Stimulated activated CD8-positive, alpha-beta memory T cell treated with anti-CD3 and anti-CD28 coated beads, Interleukin-4, amount 100 ng/mL, for 24 hours (primary cell): ENCODE measurements around the gene SLC41A3.

Source experiments
- DNase-seq: peaks from one replicate; pipeline ENCODE4 v3.0.0-alpha.2; 2020; ENCODE audit warnings: low read depth

The SLC41A3 gene

GRCh38 chr3:126083913-126084767, at the start of gene SLC41A3:
Gene SLC41A3 (minus strand): TSS chr3:126084124. CDS start chr3:126068219, 15,905 bp downstream.
- DNase-seq, result peak; percentile 88

GRCh38 chr3:126133606-126134005, 49.7 kb upstream of the SLC41A3 start:
- DNase-seq, result no peak

- DNase-seq, result no peak
Measured at GRCh38 chr3:126132751-126133511, 49.0 kb upstream of the SLC41A3 start.

GRCh38 chr3:126131881-126132750, 48.2 kb upstream of the SLC41A3 start:
- DNase-seq, result no peak

GRCh38 chr3:126130981-126131745, 47.2 kb upstream of the SLC41A3 start:
- no peak for DNase-seq

GRCh38 chr3:126130081-126130855, 46.3 kb upstream of the SLC41A3 start:
- DNase-seq, result no peak

- no peak for DNase-seq
Measured at GRCh38 chr3:126129398-126129891, 45.5 kb upstream of the SLC41A3 start.

GRCh38 chr3:126128504-126129397, 44.8 kb upstream of the SLC41A3 start:
- no peak for DNase-seq

GRCh38 chr3:126127904-126128303, 44.0 kb upstream of the SLC41A3 start:
- DNase-seq, result no peak

- no peak for DNase-seq
Measured at GRCh38 chr3:126127452-126127851, 43.5 kb upstream of the SLC41A3 start.

GRCh38 chr3:126126811-126127431, 43.0 kb upstream of the SLC41A3 start:
- DNase-seq, result no peak

- DNase-seq, result no peak
Measured at GRCh38 chr3:126126286-126126685, 42.4 kb upstream of the SLC41A3 start.

GRCh38 chr3:126125781-126126251, 41.9 kb upstream of the SLC41A3 start:
- no peak for DNase-seq

GRCh38 chr3:126125341-126125740, 41.4 kb upstream of the SLC41A3 start:
- DNase-seq, result no peak

- DNase-seq, result no peak
Measured at GRCh38 chr3:126124896-126125295, 41.0 kb upstream of the SLC41A3 start.

GRCh38 chr3:126124148-126124868, 40.4 kb upstream of the SLC41A3 start:
- no peak for DNase-seq

- no peak for DNase-seq
Measured at GRCh38 chr3:126121632-126122031, 37.7 kb upstream of the SLC41A3 start.

- DNase-seq, result no peak
Measured at GRCh38 chr3:126121074-126121473, 37.1 kb upstream of the SLC41A3 start.
